ENCODE results near the gene TYSND1.
"Not testable (repeated sequence)": the region's sequence is repeated elsewhere in the genome, so short reads cannot be mapped to it uniquely, and the experiment has no call there.

TYSND1 gene

GRCh38 chr10:70163448-70163847, 16.9 kb upstream of the TYSND1 start:
- no peak for DNase-seq

GRCh38 chr10:70162892-70163201, 16.3 kb upstream of the TYSND1 start:
- peak; percentile 89 for DNase-seq

- DNase-seq: no peak
Observed at GRCh38 chr10:70162151-70162891, 15.8 kb upstream of the TYSND1 start.

- DNase-seq: no peak
Observed at GRCh38 chr10:70160798-70161197, 14.3 kb upstream of the TYSND1 start.

GRCh38 chr10:70159366-70159765, 12.9 kb upstream of the TYSND1 start:
- DNase-seq: not testable (repeated sequence)

GRCh38 chr10:70158113-70158512, 11.6 kb upstream of the TYSND1 start:
- no peak for DNase-seq

GRCh38 chr10:70155255-70155838, 8.8 kb upstream of the TYSND1 start:
- DNase-seq: no peak

GRCh38 chr10:70148516-70148915, 2.0 kb upstream of the TYSND1 start:
- no peak for DNase-seq

- DNase-seq: no peak
Observed at GRCh38 chr10:70147259-70147625, 742 bp upstream of the TYSND1 start.

GRCh38 chr10:70145666-70146488, 623 bp downstream of the TYSND1 start:
- DNase-seq: peak; percentile 74

GRCh38 chr10:70145166-70145665, 1.3 kb downstream of the TYSND1 start:
- DNase-seq: no peak

GRCh38 chr10:70144372-70145110, 2.0 kb downstream of the TYSND1 start:
- DNase-seq: no peak

- no peak for DNase-seq
Observed at GRCh38 chr10:70142555-70142954, 3.9 kb downstream of the TYSND1 start.

GRCh38 chr10:70140297-70140696, 6.2 kb downstream of the TYSND1 start:
- no peak for DNase-seq

GRCh38 chr10:70139997-70140250, 6.6 kb downstream of the TYSND1 start:
- DNase-seq: no peak

GRCh38 chr10:70139151-70139996, 7.1 kb downstream of the TYSND1 start:
- no peak for DNase-seq

GRCh38 chr10:70137927-70138883, 8.3 kb downstream of the TYSND1 start:
- no peak for DNase-seq

- no peak for DNase-seq
Observed at GRCh38 chr10:70137135-70137534, 9.4 kb downstream of the TYSND1 start.

GRCh38 chr10:70135684-70136083, 10.8 kb downstream of the TYSND1 start:
- DNase-seq: no peak

GRCh38 chr10:70135046-70135445, 11.5 kb downstream of the TYSND1 start:
- no peak for DNase-seq
